IMR-90 (cell line): Measurements from ENCODE around the gene TEX13B. TPM values are rescaled to one million over a fixed set of nuclear protein-coding genes. Genes with fewer than 3 reads are reported as not detected.

Experiments used
- ATAC-seq: fragments of 200-7000 bp; cut with Tn5 transposase; 2 replicates; pipeline ENCODE4 v1.9.1; 2020; ENCODE audit warnings: low read depth, mild to moderate bottlenecking, moderate library complexity
- BruUV-seq: library from RNA; stranded (reverse); fragments of 400-500 nt; replicated peaks from 2 replicates; lab custom pipeline; 2021; lab: Mats Ljungman, UMichigan
- CTCF ChIA-PET: fragments of 300-600 bp; formaldehyde crosslinking; extraction: SDS; loops from one replicate; lab custom pipeline; 2021; ENCODE audit warnings: antibody characterized with exemption; lab: Yijun Ruan, JAX
- POLR2A ChIA-PET: fragments of 300-600 bp; sonication (Branson Sonifier 250); formaldehyde crosslinking; loops from one replicate; lab custom pipeline; 2022; ENCODE audit warnings: antibody characterized with exemption; ENCODE audit not compliant: unreplicated experiment; lab: Charles Lee
- DNase-seq: peaks from one replicate; pipeline ENCODE4 v3.0.0; 2013
- H2AFZ ChIP-seq: replicated peaks from 2 replicates; pipeline ENCODE3; 2013; ENCODE audit warnings: low read length, mild to moderate bottlenecking; ENCODE audit not compliant: poor library complexity
- H2AK5ac ChIP-seq: 2 replicates; pipeline ENCODE4 v1.6.1; 2013; ENCODE audit warnings: low read depth, low read length, inconsistent platforms
- H2AK9ac ChIP-seq: replicated peaks from 2 replicates; pipeline ENCODE3; 2013; ENCODE audit warnings: mild to moderate bottlenecking, low read depth, low read length, moderate library complexity; ENCODE audit not compliant: poor library complexity
- H2BK120ac ChIP-seq: 2 replicates; pipeline ENCODE4 v1.6.1; 2013; ENCODE audit warnings: low read depth, low read length, inconsistent platforms
- H2BK15ac ChIP-seq: 3 replicates; pipeline ENCODE4 v1.6.1; 2013; ENCODE audit warnings: low read depth, low read length, inconsistent platforms
- H2BK20ac ChIP-seq: 2 replicates; pipeline ENCODE4 v1.6.1; 2013; ENCODE audit warnings: low read depth, mild to moderate bottlenecking, inconsistent platforms, low read length, moderate library complexity
- H2BK5ac ChIP-seq: 2 replicates; pipeline ENCODE4 v1.6.1; 2013; ENCODE audit warnings: mild to moderate bottlenecking, low read depth, low read length, inconsistent platforms; ENCODE audit not compliant: poor library complexity, severe bottlenecking
- H3K14ac ChIP-seq: replicated peaks from 2 replicates; pipeline ENCODE4 v1.6.1; 2013; ENCODE audit warnings: low read depth, low read length, inconsistent platforms
- H3K18ac ChIP-seq: 2 replicates; pipeline ENCODE4 v1.6.1; 2013; ENCODE audit warnings: low read depth, low read length, control low read depth
- H3K23ac ChIP-seq: 2 replicates; pipeline ENCODE4 v1.6.1; 2013; ENCODE audit warnings: low read depth, low read length, inconsistent platforms
- H3K27ac ChIP-seq: 2 replicates; pipeline ENCODE4 v1.5.1; 2013; ENCODE audit warnings: mild to moderate bottlenecking, control low read depth, low read length; ENCODE audit not compliant: insufficient read depth
- H3K27me3 ChIP-seq: 2 replicates; pipeline ENCODE4 v1.6.1; 2013; ENCODE audit warnings: low read length; ENCODE audit not compliant: control insufficient read depth, insufficient read depth
- H3K36me3 ChIP-seq: 2 replicates; pipeline ENCODE4 v1.6.1; 2013; ENCODE audit warnings: low read length, mixed read lengths; ENCODE audit not compliant: control insufficient read depth, insufficient read depth
- H3K4ac ChIP-seq: 2 replicates; pipeline ENCODE4 v1.6.1; 2013; ENCODE audit warnings: low read depth, low read length, inconsistent platforms
- H3K4me1 ChIP-seq: 2 replicates; pipeline ENCODE4 v1.6.1; 2013; ENCODE audit warnings: low read length, mixed read lengths; ENCODE audit not compliant: control insufficient read depth, insufficient read depth
- H3K4me2 ChIP-seq: 2 replicates; pipeline ENCODE4 v1.6.1; 2013; ENCODE audit warnings: low read depth, mild to moderate bottlenecking, control low read depth, low read length, moderate library complexity
- H3K4me3 ChIP-seq: 2 replicates; pipeline ENCODE4 v1.5.1; 2013; ENCODE audit warnings: low read depth, mild to moderate bottlenecking, control low read depth, low read length, moderate library complexity; ENCODE audit not compliant: insufficient read depth
- H3K56ac ChIP-seq: 2 replicates; pipeline ENCODE4 v1.6.1; 2013; ENCODE audit warnings: low read length, inconsistent platforms; ENCODE audit not compliant: insufficient read depth; ENCODE audit errors: extremely low read depth
- H3K79me1 ChIP-seq, 2 experiments: 2 replicates each; pipeline ENCODE4 v1.6.1; 2013; ENCODE audit warnings: low read length in 2 of 2, inconsistent platforms in 1 of 2, low read depth in 1 of 2
- H3K9ac ChIP-seq: 2 replicates; pipeline ENCODE4 v1.6.1; 2013; ENCODE audit warnings: low read depth, low read length, control low read depth
- H3K9me1 ChIP-seq: 2 replicates; pipeline ENCODE4 v1.6.1; 2013; ENCODE audit warnings: low read length, inconsistent platforms; ENCODE audit not compliant: insufficient read depth
- H3K9me3 ChIP-seq: 2 replicates; pipeline ENCODE4 v1.6.1; 2013; ENCODE audit warnings: low read length; ENCODE audit not compliant: control insufficient read depth, insufficient read depth
- H4K20me1 ChIP-seq: 2 replicates; pipeline ENCODE4 v1.6.1; 2013; ENCODE audit warnings: low read length, inconsistent platforms; ENCODE audit not compliant: insufficient read depth
- H4K5ac ChIP-seq: 2 replicates; pipeline ENCODE4 v1.6.1; 2013; ENCODE audit warnings: mild to moderate bottlenecking, low read depth, low read length, control low read depth
- H4K8ac ChIP-seq, 2 experiments: 2 replicates each; pipeline ENCODE4 v1.6.1; 2013; ENCODE audit warnings: low read depth in 2 of 2, low read length in 2 of 2, control low read depth in 1 of 2, inconsistent platforms in 1 of 2
- H4K91ac ChIP-seq: 2 replicates; pipeline ENCODE4 v1.6.1; 2013; ENCODE audit warnings: low read depth, low read length, inconsistent platforms; ENCODE audit not compliant: insufficient read depth
- MAFK ChIP-seq: IDR thresholded peaks from 2 replicates; pipeline ENCODE4 v1.6.1; 2012; ENCODE audit warnings: low read depth, low read length, improper control_type of control experiment
- MXI1 ChIP-seq: IDR thresholded peaks from 2 replicates; pipeline ENCODE4 v1.6.1; 2012; ENCODE audit warnings: low read depth, mild to moderate bottlenecking, low read length, moderate library complexity, borderline replicate concordance
- WGBS, 2 experiments: methylation state at CpG; one replicate each; pipeline versions ENCODE4 v1.1.5 to v1.1.7; 2013; ENCODE audit warnings: missing lambda C conversion rate in 2 of 2; ENCODE audit not compliant: insufficient read length in 1 of 2; ENCODE audit errors: extremely low coverage in 2 of 2; 5-methylcytosine and 5-hydroxymethylcytosine counted together
- dilution Hi-C: fragments of 300-500 bp; cut with HindIII; formaldehyde crosslinking; loops from one replicate; pipeline ENCODE4 v1.14.3; 2018; ENCODE audit warnings: low sequenced_read_pairs; ENCODE audit not compliant: unreplicated experiment
- in situ Hi-C: fragments of 300-500 bp; cut with MboI; formaldehyde crosslinking; loops from 3 replicates; pipeline ENCODE4 v1.14.3; 2019; ENCODE audit warnings: low sequenced_read_pairs, inconsistent platforms, mixed read lengths
- intact Hi-C: fragments of 100-400 bp; cut with micrococcal nuclease; formaldehyde crosslinking; loops from 2 replicates; pipeline ENCODE4 v1.10.0; 2022
- polyA plus RNA-seq, 3 experiments: library from polyadenylated mRNA; depleted of rRNA; stranded (reverse); fragments of >200 nt; gene quantifications; 2 replicates each; pipeline ENCODE4 v1.2.3, GENCODE V29; 2012; ENCODE audit warnings: low replicate concordance in 1 of 3
- total RNA-seq: library from RNA; depleted of rRNA; stranded (reverse); fragments of >200 nt; gene quantifications from 2 replicates; pipeline ENCODE4 v1.2.3, GENCODE V29; 2012

The TEX13B gene
- total and polyA plus RNA-seq, 2 of the 4 experiments (the other 2 are of a cell fraction): not detected

DNA sequence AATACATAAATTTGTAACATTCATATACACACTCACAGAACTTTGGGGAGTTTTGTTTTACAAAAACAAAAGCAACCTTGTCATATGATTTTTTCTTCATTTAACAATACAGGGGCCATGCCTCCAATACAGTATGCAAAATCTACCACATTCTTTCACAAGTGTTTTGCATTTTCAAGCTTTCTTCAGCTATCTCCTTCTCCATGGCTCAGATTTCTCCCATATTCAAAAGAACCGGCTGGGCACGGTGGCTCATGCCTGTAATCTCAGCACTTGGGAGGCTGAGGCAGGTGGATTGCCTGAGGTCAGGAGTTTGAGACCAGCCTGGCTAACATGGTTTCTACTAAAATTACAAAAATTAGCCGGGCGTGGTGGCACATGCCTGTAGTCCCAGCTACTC, 4.1 kb downstream of the TEX13B start:
- H2BK120ac ChIP-seq: no peak overlapping the region
- no peaks in the 10 kb centered on the region for H3K79me1 ChIP-seq
- no peaks in the 10 kb centered on the region for H3K9me3 ChIP-seq
- H4K20me1 ChIP-seq: no peaks in the 10 kb centered on the region
- TF ChIP-seq MAFK (no peak), MXI1 (no peak)
- no peak overlapping the region for H3K27ac ChIP-seq
- H2BK20ac ChIP-seq: no peak overlapping the region
- no peak overlapping the region for H3K18ac ChIP-seq
- no peak overlapping the region for H2BK5ac ChIP-seq
- H4K8ac ChIP-seq: no peak overlapping the region
- peaks cover 10% of the 10 kb centered on the region for H3K27me3 ChIP-seq
- H3K23ac ChIP-seq: no peak overlapping the region
- no CpG with 5 or more reads among the region's 4 CpGs for WGBS, 2 experiments
- POLR2A ChIA-PET: no interaction called here
- H3K56ac ChIP-seq: no peak overlapping the region
- CTCF ChIA-PET: no interaction called here
- H3K9ac ChIP-seq: no peak overlapping the region
- no peak overlapping the region for H3K4me2 ChIP-seq
- no peaks in the 10 kb centered on the region for H3K9me1 ChIP-seq
- in situ Hi-C loops: no loop called here
- no peaks in the 10 kb centered on the region for H3K36me3 ChIP-seq
- H3K4ac ChIP-seq: no peak overlapping the region
- H2AK9ac ChIP-seq: no peak overlapping the region
- DNase-seq (no peak), ATAC-seq (no peak)
- H2BK15ac ChIP-seq: no peak overlapping the region
- H4K91ac ChIP-seq: no peak overlapping the region
- intact Hi-C loops: loop anchor here (5.0 kb wide), 1 partner anchor 94 kb away; no protein-coding TSS in a partner anchor
- no peak overlapping the region for H3K4me3 ChIP-seq
- H4K5ac ChIP-seq: no peak overlapping the region
- H3K4me1 ChIP-seq: no peaks in the 10 kb centered on the region
- BruUV-seq: no TSS peak
- dilution Hi-C loops: no loop called here
- H2AK5ac ChIP-seq: no peak overlapping the region
- H3K14ac ChIP-seq: no peak overlapping the region
- H2AFZ ChIP-seq: no peak overlapping the region
